ENCODE measurements around the gene FAM168A.

- TF ChIP-seq CTCF (IDR thresholded peaks at IDR 0.05; ENCODE audit: low read depth, low read length) = no peak
- TF ChIP-seq EZH2phosphoT487 (IDR thresholded peaks at IDR 0.05; ENCODE audit: low read depth) = no peak
Observed at GRCh38 chr11:73465871-73466270, 132.0 kb downstream of the FAM168A start.

Measured in OCI-LY3 (cell line).